Peyer's patch (tissue), 4 donors: ENCODE measurements around the gene CCL18.

ENCODE experiments used
- POLR2A ChIP-seq, 2 donors: fragments of 450-650 bp; IDR thresholded peaks; one replicate each; pipeline ENCODE4 v1.5.1; 2017; ENCODE audit warnings: antibody characterized with exemption in 2 of 2, mild to moderate bottlenecking in 2 of 2, moderate library complexity in 2 of 2
- TF ChIP-seq, protein P1 (sequence below), 6 experiments: fragments of 450-650 bp in 4 of 6; fragments of 200-600 bp in 2 of 6; sonication (generic) in 1 of 6; IDR thresholded peaks; one replicate each; pipeline ENCODE4 v1.5.1; 2017 to 2019; ENCODE audit warnings: antibody characterized with exemption in 6 of 6, mild to moderate bottlenecking in 3 of 6, moderate library complexity in 1 of 6

DNA sequence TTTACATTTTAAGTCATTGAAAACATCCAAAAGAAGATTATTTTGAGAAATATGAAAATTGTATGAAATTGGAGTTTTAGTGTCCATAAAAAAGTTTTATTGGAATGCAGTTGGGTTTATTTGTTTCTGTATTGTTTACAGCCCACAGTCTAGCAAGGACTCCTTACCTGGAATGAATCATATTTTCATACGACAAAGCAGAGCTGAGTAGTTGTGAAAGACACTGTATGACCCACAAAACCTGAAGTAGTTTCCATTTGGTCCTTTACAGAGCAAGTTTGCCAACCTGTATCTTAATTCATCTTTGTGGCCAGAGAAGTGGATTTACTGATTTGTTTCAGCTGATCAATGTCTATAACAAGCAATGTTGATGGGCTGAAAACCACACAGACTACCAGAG is 10.3 kb downstream of the CCL18 start:
- TF ChIP-seq, protein P1, sequence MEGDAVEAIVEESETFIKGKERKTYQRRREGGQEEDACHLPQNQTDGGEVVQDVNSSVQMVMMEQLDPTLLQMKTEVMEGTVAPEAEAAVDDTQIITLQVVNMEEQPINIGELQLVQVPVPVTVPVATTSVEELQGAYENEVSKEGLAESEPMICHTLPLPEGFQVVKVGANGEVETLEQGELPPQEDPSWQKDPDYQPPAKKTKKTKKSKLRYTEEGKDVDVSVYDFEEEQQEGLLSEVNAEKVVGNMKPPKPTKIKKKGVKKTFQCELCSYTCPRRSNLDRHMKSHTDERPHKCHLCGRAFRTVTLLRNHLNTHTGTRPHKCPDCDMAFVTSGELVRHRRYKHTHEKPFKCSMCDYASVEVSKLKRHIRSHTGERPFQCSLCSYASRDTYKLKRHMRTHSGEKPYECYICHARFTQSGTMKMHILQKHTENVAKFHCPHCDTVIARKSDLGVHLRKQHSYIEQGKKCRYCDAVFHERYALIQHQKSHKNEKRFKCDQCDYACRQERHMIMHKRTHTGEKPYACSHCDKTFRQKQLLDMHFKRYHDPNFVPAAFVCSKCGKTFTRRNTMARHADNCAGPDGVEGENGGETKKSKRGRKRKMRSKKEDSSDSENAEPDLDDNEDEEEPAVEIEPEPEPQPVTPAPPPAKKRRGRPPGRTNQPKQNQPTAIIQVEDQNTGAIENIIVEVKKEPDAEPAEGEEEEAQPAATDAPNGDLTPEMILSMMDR (IDR thresholded peaks at IDR 0.05): no peak
- no peak for TF ChIP-seq POLR2A (IDR thresholded peaks at IDR 0.05)
